AG09319 (cell line): ENCODE results near the gene FBXW5.

ENCODE experiments used
- DNase-seq: peaks from one replicate; pipeline ENCODE4 v3.0.0-alpha.2; 2010; ENCODE audit warnings: low read depth; ENCODE audit errors: extremely low read depth
- TF ChIP-seq, protein P1 (sequence below): IDR thresholded peaks from 2 replicates; pipeline ENCODE4 v1.5.1; 2011; ENCODE audit warnings: low read depth, mild to moderate bottlenecking, inconsistent platforms, low read length, moderate library complexity

FBXW5 gene

DNA sequence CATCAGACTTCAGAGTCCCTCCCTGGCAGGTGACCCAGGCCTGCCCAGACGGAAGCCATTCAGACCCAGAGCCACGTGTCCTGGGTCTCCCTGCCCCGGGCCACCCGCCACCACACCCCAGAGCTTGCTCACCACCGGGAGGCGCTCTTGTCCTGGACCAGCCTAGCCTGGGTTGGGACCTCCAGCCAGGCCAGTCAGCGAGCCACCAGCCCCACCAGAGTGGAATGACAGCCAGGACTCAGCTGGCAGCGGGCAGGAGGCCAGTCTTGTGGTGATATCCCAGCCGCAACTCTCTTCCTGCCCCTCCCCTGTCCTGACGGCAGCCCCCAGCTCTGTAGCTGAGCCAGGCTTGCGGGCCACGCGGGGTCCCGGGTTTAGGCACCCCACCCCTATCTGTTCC is 31.1 kb upstream of the FBXW5 start:
- TF ChIP-seq, protein P1, sequence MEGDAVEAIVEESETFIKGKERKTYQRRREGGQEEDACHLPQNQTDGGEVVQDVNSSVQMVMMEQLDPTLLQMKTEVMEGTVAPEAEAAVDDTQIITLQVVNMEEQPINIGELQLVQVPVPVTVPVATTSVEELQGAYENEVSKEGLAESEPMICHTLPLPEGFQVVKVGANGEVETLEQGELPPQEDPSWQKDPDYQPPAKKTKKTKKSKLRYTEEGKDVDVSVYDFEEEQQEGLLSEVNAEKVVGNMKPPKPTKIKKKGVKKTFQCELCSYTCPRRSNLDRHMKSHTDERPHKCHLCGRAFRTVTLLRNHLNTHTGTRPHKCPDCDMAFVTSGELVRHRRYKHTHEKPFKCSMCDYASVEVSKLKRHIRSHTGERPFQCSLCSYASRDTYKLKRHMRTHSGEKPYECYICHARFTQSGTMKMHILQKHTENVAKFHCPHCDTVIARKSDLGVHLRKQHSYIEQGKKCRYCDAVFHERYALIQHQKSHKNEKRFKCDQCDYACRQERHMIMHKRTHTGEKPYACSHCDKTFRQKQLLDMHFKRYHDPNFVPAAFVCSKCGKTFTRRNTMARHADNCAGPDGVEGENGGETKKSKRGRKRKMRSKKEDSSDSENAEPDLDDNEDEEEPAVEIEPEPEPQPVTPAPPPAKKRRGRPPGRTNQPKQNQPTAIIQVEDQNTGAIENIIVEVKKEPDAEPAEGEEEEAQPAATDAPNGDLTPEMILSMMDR, result no peak
- no peak for DNase-seq

DNA sequence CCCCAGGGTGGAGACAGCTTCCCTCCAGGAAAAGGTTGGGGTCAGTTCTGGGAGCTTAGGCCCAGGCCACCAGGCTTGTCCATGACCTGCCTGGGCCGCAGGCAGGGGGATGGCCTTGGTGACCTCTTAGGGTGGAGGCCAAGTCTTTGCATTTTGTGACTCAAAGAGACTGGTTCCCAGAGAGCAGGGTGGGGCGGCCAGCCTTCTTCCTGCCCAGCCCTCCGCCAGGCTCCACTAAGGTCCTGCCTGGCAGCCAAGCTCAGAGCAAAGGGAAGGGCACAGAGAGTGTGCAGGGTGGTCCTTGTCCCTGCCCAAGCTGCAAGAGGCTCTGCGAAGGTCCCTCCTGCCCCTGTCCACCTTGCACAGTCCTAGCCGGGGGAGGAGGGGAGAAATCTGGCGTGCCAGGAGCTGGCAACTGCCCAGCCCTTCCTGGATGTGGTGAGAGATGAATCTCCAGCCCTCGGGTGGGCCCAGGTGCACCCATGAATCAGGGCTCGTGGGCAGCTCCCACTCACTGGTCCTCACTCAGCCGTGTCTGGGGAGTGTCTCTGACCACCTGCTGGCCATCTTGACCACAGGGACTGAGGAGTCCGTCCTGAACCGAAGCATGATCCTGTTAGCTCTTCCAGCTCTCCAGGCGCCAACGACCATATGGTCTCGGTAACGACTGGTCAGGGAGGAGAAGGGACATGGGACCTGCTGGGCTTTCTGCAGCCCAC is 30.4 kb upstream of the FBXW5 start:
- TF ChIP-seq, protein P1, result no peak
- DNase-seq, result no peak

DNA sequence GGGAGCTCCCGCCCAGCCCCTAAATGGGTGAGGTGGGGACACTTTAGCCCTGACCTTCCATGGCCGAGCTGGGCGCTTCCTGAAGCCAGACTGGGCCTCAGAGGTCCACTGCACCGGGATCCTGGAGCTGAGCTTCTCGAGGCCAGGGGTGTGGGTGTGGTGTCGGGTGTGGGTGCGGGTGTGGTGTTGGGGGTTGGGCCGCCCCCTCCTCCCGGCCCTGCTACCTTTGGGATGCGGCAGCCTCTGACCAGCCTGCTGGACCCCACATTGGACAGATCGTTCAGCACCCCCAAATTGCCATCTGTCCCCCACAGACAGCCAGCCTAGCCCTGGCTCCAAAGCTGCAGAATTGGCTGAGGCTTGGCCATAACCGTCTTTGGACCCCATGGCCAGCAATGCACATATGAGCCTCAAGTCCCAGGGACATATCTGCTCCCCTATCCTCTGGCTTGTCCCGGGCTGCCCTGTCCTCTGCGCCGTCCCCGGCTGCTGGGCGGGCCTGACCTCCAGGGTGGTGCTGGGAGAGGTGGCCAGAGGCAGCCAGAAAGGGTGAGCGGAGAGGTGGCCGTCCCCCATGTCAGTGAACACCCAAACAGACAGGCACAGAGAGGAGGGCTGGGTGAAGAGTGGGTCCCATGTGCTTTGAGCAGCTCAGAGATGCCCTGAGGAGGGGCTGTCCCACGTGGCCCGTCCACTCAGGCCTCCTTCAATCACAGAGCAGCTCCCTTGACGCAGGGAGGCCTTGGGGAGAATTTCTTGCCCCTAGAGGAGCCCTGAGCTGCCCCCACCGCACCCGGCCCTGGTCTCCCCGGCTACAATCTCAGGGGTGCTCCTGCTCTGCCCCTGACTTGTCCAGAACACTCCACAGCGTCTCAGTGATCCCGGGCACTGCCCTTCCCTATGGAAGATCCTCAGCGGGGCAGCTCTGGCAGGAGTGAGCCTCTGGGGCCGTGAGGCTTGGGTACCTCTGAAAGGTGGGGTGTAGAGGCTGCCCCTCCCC is 29.4 kb upstream of the FBXW5 start:
- TF ChIP-seq, protein P1, result no peak

DNA sequence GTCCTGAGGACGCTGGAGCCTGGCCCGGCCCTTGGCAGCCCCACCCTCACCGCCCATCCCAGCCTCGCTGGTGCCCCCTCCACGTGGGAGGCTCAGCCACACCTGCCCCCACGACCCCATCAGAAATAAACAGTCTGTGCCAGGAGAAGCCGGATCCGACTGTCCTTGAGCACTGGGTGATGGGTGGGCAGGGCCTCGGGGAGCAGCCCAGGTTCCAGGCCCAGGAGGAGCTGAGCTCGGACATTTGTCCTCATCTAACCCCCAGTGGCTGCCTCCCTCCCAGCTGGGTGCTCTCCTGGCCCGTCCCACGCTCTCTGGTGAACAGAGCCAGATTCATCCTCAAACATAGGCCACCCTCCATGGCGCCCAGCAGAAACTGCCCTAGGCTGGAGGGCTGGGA is 28.2 kb upstream of the FBXW5 start:
- TF ChIP-seq, protein P1, result no peak
- no peak for DNase-seq

More for the DNA sequence above, 29.4 kb upstream of the FBXW5 start:
- no peak for DNase-seq

DNA sequence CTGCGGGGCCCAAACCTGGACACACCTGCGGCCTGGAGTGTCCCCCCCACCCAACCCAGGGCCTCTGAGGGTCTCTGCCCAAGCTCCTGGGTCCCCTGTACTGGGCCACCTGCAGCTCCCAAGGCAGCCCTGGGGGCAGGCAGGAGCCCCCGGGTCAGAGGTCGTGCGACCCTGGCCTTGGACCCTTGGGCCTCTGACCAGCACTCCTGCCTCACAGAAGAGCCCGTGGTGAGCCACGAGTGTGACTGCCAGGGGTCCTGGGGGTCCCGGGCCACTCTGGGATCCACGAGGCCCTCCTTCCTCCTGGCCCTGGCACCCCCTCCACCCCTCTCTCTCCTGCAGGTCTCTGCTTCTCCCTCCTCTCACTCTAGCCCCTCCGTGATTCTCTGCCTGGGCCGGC is 27.8 kb upstream of the FBXW5 start:
- DNase-seq, result no peak
- TF ChIP-seq, protein P1, result no peak

DNA sequence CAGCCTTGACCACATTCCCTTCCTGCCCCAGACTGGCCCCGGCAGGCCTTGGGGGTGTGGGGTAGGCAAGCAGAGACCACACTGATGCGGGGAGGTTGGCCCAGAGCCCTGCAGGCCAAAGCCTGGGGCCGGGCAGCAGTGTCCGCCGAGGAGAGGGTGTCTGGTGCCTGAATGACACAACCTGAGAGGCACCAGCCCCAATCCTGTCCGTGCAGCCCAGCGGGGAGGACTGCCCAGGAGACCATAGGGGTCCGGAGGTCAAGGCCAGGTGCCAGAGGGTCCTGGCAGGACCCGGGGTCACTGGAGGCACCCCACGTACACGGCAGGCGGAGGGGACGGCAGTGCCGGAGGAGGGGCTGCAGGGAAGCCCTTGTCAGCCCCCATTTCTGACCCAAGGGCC is 27.2 kb upstream of the FBXW5 start:
- TF ChIP-seq, protein P1, result no peak
- DNase-seq, result no peak

DNA sequence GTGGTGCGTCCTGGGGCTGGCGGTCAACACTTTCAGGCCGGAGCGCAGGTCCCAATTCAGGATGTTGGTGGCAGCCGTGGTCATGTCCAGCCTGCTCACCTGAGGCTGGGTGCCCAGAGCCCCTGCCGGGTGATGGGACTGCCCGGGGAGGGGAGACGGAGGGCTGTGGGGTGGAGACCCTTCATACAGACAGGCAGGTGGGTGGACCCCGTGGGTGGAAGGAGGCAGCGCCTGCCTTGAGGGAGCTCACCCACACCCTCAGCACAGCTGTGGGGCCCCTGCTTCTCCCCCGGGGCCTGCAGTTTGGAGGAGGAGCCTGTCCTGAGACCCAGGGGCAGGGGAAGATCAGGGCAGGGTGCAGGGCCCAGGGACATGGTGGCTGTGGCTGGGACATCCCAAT is 25.8 kb upstream of the FBXW5 start:
- DNase-seq, result no peak
- TF ChIP-seq, protein P1, result no peak
